ENCODE results near the gene RIN1.
"Not testable (repeated sequence)": the region's sequence is repeated elsewhere in the genome, so short reads cannot be mapped to it uniquely, and the experiment has no call there.

The RIN1 gene

DNA sequence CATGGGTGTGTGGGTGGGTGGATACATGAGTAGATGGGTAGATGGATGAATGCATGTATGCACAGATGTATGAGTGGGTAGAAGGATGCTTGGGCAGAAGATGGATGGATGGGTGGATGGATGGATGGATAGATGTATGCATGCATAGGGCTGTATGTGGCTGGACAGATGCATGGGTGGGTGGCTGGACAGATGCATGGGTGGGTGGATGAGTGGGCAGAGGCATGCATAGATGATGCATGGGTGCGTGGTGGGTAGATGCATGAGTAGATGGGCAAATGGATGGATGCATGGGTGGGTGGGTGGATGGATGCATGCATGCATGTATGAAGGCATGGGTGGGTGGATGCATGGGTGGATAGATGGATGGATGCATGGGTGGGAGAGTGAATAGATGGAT, 12.6 kb downstream of the RIN1 start:
- no peaks in the 10 kb centered on the region for H3K36me3 ChIP-seq (ENCODE audit: control insufficient read depth, insufficient read depth, low read length)
- H4K5ac ChIP-seq (ENCODE audit: low read length) = no peak overlapping the region
- H3K4me2 ChIP-seq (ENCODE audit: low read length) = no peak overlapping the region
- H3K4ac ChIP-seq (ENCODE audit: low read depth, low read length) = no peak overlapping the region
- H2AK5ac ChIP-seq (ENCODE audit: low read length) = no peak overlapping the region
- H3K4me1 ChIP-seq (ENCODE audit: control insufficient read depth, low read depth, low read length) = peaks cover 7% of the 10 kb centered on the region
- no peak overlapping the region for H3K56ac ChIP-seq (ENCODE audit: low read length)
- H2BK120ac ChIP-seq (ENCODE audit: low read depth, low read length) = no peak overlapping the region
- H3K27me3 ChIP-seq (ENCODE audit: insufficient read depth, low read length, poor library complexity) = no peaks in the 10 kb centered on the region
- no peaks in the 10 kb centered on the region for H3K79me1 ChIP-seq (ENCODE audit: low read length)
- no peak overlapping the region for H3K18ac ChIP-seq (ENCODE audit: low read length)
- no CpG with 5 or more reads among the region's 1 CpG for WGBS (ENCODE audit: extremely low coverage, insufficient coverage, low lambda C conversion rate)
- no peak overlapping the region for H4K8ac ChIP-seq (ENCODE audit: low read depth, low read length)
- no peak overlapping the region for H3K23ac ChIP-seq (ENCODE audit: low read length)
- no peak for DNase-seq
- H3K4me3 ChIP-seq (ENCODE audit: low read length) = no peak overlapping the region
- H3K27ac ChIP-seq (ENCODE audit: low read depth, low read length) = no peak overlapping the region
- no peak overlapping the region for H2BK5ac ChIP-seq (ENCODE audit: low read length)
- H2BK15ac ChIP-seq (replicated peaks; ENCODE audit: low read depth) = no peak overlapping the region
- H3K79me2 ChIP-seq (ENCODE audit: control insufficient read depth, insufficient read depth, low read length) = no peaks in the 10 kb centered on the region
- H3K9ac ChIP-seq (ENCODE audit: low read length) = no peak overlapping the region

DNA sequence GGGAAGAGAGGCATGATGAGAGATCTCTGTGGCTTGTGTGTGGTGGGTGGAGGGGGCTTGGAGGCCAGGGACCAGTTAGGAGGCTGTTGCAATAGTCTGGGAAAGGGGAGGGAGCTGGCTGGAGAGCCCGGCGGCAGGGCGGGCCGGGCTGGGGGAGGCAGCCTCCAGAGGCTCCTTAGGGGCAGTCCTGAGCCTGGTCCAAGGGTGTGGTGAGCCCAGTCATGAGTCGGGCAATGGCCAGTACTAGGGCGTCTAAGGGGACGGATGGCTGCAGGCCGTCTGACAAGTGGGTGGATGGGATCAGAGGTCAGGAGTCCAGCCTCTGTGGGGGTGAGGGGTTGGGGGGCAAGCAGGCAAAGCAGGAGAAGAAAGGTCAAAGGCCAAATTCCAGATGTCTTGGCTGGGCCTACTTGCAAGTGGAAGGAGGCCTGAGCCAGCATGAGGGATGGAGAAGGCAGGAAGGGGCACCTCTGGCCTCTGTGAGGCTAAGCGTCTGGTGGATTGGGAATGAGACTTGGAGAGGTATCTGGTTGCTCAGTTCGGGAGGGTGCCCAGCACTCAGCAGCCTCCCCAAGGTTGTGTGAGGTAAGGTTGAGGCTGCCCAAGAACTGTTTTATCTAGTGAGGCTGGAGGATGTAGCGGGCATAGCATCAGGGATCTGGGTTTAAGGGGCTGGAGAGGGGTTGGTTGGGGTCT, 13.4 kb downstream of the RIN1 start:
- Histone ChIP-seq H3K4me1 (ENCODE audit: control insufficient read depth, low read depth, low read length) (peaks cover 10% of the 10 kb centered on the region), H4K5ac (ENCODE audit: low read length) (no peak overlapping the region), H3K27ac (ENCODE audit: low read depth, low read length) (no peak overlapping the region), H3K79me2 (ENCODE audit: control insufficient read depth, insufficient read depth, low read length) (no peaks in the 10 kb centered on the region), H3K18ac (ENCODE audit: low read length) (no peak overlapping the region), H3K4me3 (ENCODE audit: low read length) (no peak overlapping the region), H3K36me3 (ENCODE audit: control insufficient read depth, insufficient read depth, low read length) (no peaks in the 10 kb centered on the region), H2AK5ac (ENCODE audit: low read length) (no peak overlapping the region), H4K8ac (ENCODE audit: low read depth, low read length) (no peak overlapping the region), H3K4ac (ENCODE audit: low read depth, low read length) (no peak overlapping the region), H2BK15ac (replicated peaks; ENCODE audit: low read depth) (no peak overlapping the region), H2BK120ac (ENCODE audit: low read depth, low read length) (no peak overlapping the region), H3K9ac (ENCODE audit: low read length) (no peak overlapping the region), H2BK5ac (ENCODE audit: low read length) (no peak overlapping the region), H3K79me1 (ENCODE audit: low read length) (no peaks in the 10 kb centered on the region), H3K23ac (ENCODE audit: low read length) (no peak overlapping the region), H3K27me3 (ENCODE audit: insufficient read depth, low read length, poor library complexity) (no peaks in the 10 kb centered on the region), H3K4me2 (ENCODE audit: low read length) (no peak overlapping the region), H3K56ac (ENCODE audit: low read length) (no peak overlapping the region)
- no peak for DNase-seq
- no CpG with 5 or more reads among the region's 11 CpGs for WGBS (ENCODE audit: extremely low coverage, insufficient coverage, low lambda C conversion rate)

DNA sequence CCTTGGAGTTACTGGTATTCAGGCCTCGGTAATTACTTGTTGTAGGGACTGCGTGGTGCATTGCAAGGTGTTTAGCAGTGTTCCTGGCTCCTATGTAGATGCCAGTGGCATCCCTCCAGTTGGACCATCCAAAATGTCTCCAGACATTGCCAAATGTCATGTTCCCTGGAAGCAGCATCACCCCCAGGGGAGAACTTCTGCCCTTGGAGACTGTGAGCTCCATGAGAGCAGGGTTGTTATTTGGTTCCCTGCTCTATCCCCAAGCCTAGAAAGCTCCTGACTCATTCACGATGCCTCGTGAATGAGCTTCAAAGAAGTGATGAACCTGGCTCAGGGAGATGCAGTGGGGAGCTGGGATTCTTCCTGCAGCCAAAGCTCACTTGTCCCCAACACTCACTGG, 14.6 kb downstream of the RIN1 start:
- Histone ChIP-seq H3K18ac (ENCODE audit: low read length) (no peak overlapping the region), H2BK15ac (replicated peaks; ENCODE audit: low read depth) (no peak overlapping the region), H3K4me2 (ENCODE audit: low read length) (no peak overlapping the region), H2AK5ac (ENCODE audit: low read length) (no peak overlapping the region), H3K4ac (ENCODE audit: low read depth, low read length) (no peak overlapping the region), H3K4me3 (ENCODE audit: low read length) (no peak overlapping the region), H4K8ac (ENCODE audit: low read depth, low read length) (no peak overlapping the region), H3K36me3 (ENCODE audit: control insufficient read depth, insufficient read depth, low read length) (no peaks in the 10 kb centered on the region), H3K9ac (ENCODE audit: low read length) (no peak overlapping the region), H3K27me3 (ENCODE audit: insufficient read depth, low read length, poor library complexity) (no peaks in the 10 kb centered on the region), H3K23ac (ENCODE audit: low read length) (no peak overlapping the region), H3K79me2 (ENCODE audit: control insufficient read depth, insufficient read depth, low read length) (no peaks in the 10 kb centered on the region), H3K27ac (ENCODE audit: low read depth, low read length) (no peak overlapping the region), H3K4me1 (ENCODE audit: control insufficient read depth, low read depth, low read length) (peaks cover 13% of the 10 kb centered on the region), H3K56ac (ENCODE audit: low read length) (no peak overlapping the region), H2BK120ac (ENCODE audit: low read depth, low read length) (no peak overlapping the region), H4K5ac (ENCODE audit: low read length) (no peak overlapping the region), H2BK5ac (ENCODE audit: low read length) (no peak overlapping the region), H3K79me1 (ENCODE audit: low read length) (no peaks in the 10 kb centered on the region)
- no CpG with 5 or more reads among the region's 4 CpGs for WGBS (ENCODE audit: extremely low coverage, insufficient coverage, low lambda C conversion rate)
- no peak for DNase-seq

DNA sequence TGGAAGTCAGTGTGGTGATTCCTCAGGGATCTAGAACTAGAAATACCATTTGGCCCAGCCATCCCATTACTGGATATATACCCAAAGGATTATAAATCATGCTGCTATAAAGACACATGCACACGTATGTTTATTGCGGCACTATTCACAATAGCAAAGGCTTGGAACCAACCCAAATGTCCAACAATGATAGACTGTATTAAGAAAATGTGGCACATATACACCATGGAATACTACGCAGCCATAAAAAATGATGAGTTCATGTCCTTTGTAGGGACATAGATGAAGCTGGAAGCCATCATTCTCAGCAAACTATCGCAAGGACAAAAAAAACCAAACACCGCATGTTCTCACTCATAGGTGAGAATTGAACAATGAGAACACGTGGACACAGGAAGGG, 15.5 kb downstream of the RIN1 start:
- peaks cover 13% of the 10 kb centered on the region for H3K4me1 ChIP-seq (ENCODE audit: control insufficient read depth, low read depth, low read length)
- not testable (repeated sequence) for H3K4me2 ChIP-seq (ENCODE audit: low read length); DNase-seq; H3K79me2 ChIP-seq (ENCODE audit: control insufficient read depth, insufficient read depth, low read length); H2BK5ac ChIP-seq (ENCODE audit: low read length); H2AK5ac ChIP-seq (ENCODE audit: low read length); H3K9ac ChIP-seq (ENCODE audit: low read length); H3K36me3 ChIP-seq (ENCODE audit: control insufficient read depth, insufficient read depth, low read length); H3K27ac ChIP-seq (ENCODE audit: low read depth, low read length); H4K5ac ChIP-seq (ENCODE audit: low read length); H3K23ac ChIP-seq (ENCODE audit: low read length); H4K8ac ChIP-seq (ENCODE audit: low read depth, low read length); H3K4me3 ChIP-seq (ENCODE audit: low read length); H2BK120ac ChIP-seq (ENCODE audit: low read depth, low read length); H3K18ac ChIP-seq (ENCODE audit: low read length); H3K56ac ChIP-seq (ENCODE audit: low read length); H2BK15ac ChIP-seq (replicated peaks; ENCODE audit: low read depth); H3K27me3 ChIP-seq (ENCODE audit: insufficient read depth, low read length, poor library complexity); H3K4ac ChIP-seq (ENCODE audit: low read depth, low read length); H3K79me1 ChIP-seq (ENCODE audit: low read length)
- no CpG with 5 or more reads among the region's 6 CpGs for WGBS (ENCODE audit: extremely low coverage, insufficient coverage, low lambda C conversion rate)

DNA sequence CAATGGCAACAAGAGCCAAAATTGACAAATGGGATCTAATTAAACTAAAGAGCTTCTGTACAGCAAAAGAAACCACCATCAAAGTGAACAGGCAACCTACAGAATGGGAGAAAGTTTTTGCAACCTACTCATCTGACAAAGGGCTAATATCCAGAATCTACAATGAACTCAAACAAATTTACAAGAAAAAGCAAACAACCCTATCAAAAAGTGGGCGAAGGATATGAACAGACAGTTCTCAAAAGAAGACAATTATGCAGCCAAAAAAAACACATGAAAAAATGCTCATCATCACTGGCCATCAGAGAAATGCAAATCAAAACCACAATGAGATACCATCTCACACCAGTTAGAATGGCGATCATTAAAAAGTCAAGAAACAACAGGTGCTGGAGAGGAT, 15.9 kb downstream of the RIN1 start:
- H3K4ac ChIP-seq (ENCODE audit: low read depth, low read length); H3K27me3 ChIP-seq (ENCODE audit: insufficient read depth, low read length, poor library complexity); H2AK5ac ChIP-seq (ENCODE audit: low read length); H3K79me1 ChIP-seq (ENCODE audit: low read length); H4K8ac ChIP-seq (ENCODE audit: low read depth, low read length); H3K23ac ChIP-seq (ENCODE audit: low read length); H3K4me2 ChIP-seq (ENCODE audit: low read length); DNase-seq; H4K5ac ChIP-seq (ENCODE audit: low read length); H3K56ac ChIP-seq (ENCODE audit: low read length); H3K79me2 ChIP-seq (ENCODE audit: control insufficient read depth, insufficient read depth, low read length); H3K36me3 ChIP-seq (ENCODE audit: control insufficient read depth, insufficient read depth, low read length); H3K18ac ChIP-seq (ENCODE audit: low read length); H2BK120ac ChIP-seq (ENCODE audit: low read depth, low read length); H3K27ac ChIP-seq (ENCODE audit: low read depth, low read length); H3K9ac ChIP-seq (ENCODE audit: low read length); H2BK15ac ChIP-seq (replicated peaks; ENCODE audit: low read depth); H2BK5ac ChIP-seq (ENCODE audit: low read length); H3K4me3 ChIP-seq (ENCODE audit: low read length): not testable (repeated sequence)
- H3K4me1 ChIP-seq (ENCODE audit: control insufficient read depth, low read depth, low read length) = peaks cover 13% of the 10 kb centered on the region
- no CpG with 5 or more reads among the region's 2 CpGs for WGBS (ENCODE audit: extremely low coverage, insufficient coverage, low lambda C conversion rate)

DNA sequence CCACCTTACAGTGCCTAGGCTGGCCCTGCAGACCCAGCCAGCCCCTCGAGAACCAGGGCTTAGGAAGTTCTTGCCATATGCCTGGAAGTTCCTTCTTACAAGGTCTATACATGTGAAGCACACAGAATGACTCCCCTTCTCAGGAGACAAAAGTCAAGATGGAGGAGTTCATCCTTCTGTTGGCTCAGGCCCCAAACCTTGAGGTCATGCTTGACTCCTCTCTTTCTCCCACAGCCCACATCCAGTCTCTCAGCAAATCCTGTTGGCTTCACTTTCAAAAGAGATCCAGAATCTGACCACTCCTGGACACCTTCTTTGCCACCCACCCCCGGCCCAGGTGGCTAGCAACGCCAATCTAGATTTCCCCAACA, 17.6 kb downstream of the RIN1 start:
- DNase-seq = no peak
- peak overlapping the region; percentile 77 for H3K56ac ChIP-seq (ENCODE audit: low read length)
- no peak overlapping the region for H3K4me2 ChIP-seq (ENCODE audit: low read length)
- no peaks in the 10 kb centered on the region for H3K79me2 ChIP-seq (ENCODE audit: control insufficient read depth, insufficient read depth, low read length)
- H2AK5ac ChIP-seq (ENCODE audit: low read length) = peak overlapping the region; percentile 74
- no CpG with 5 or more reads among the region's 3 CpGs for WGBS (ENCODE audit: extremely low coverage, insufficient coverage, low lambda C conversion rate)
- H2BK120ac ChIP-seq (ENCODE audit: low read depth, low read length) = no peak overlapping the region
- H3K18ac ChIP-seq (ENCODE audit: low read length) = no peak overlapping the region
- no peak overlapping the region for H3K23ac ChIP-seq (ENCODE audit: low read length)
- H3K36me3 ChIP-seq (ENCODE audit: control insufficient read depth, insufficient read depth, low read length) = no peaks in the 10 kb centered on the region
- H3K79me1 ChIP-seq (ENCODE audit: low read length) = no peaks in the 10 kb centered on the region
- peak overlapping the region; percentile 52 for H4K5ac ChIP-seq (ENCODE audit: low read length)
- H3K27ac ChIP-seq (ENCODE audit: low read depth, low read length) = peak overlapping the region; percentile 26
- H2BK15ac ChIP-seq (replicated peaks; ENCODE audit: low read depth) = no peak overlapping the region
- no peak overlapping the region for H4K8ac ChIP-seq (ENCODE audit: low read depth, low read length)
- H3K27me3 ChIP-seq (ENCODE audit: insufficient read depth, low read length, poor library complexity) = no peaks in the 10 kb centered on the region
- H3K9ac ChIP-seq (ENCODE audit: low read length) = peak overlapping the region; percentile 16
- no peak overlapping the region for H3K4ac ChIP-seq (ENCODE audit: low read depth, low read length)
- H3K4me1 ChIP-seq (ENCODE audit: control insufficient read depth, low read depth, low read length) = peaks cover 15% of the 10 kb centered on the region
- H2BK5ac ChIP-seq (ENCODE audit: low read length) = no peak overlapping the region
- no peak overlapping the region for H3K4me3 ChIP-seq (ENCODE audit: low read length)
